ENCODE data around the gene PRKN. TPM values are rescaled to one million over a fixed set of nuclear protein-coding genes. Genes with fewer than 3 reads are reported as not detected.

Gene PRKN
- polyA plus RNA-seq, 3 donors = 8.3 to 11.0 (median 9.2) TPM

DNA sequence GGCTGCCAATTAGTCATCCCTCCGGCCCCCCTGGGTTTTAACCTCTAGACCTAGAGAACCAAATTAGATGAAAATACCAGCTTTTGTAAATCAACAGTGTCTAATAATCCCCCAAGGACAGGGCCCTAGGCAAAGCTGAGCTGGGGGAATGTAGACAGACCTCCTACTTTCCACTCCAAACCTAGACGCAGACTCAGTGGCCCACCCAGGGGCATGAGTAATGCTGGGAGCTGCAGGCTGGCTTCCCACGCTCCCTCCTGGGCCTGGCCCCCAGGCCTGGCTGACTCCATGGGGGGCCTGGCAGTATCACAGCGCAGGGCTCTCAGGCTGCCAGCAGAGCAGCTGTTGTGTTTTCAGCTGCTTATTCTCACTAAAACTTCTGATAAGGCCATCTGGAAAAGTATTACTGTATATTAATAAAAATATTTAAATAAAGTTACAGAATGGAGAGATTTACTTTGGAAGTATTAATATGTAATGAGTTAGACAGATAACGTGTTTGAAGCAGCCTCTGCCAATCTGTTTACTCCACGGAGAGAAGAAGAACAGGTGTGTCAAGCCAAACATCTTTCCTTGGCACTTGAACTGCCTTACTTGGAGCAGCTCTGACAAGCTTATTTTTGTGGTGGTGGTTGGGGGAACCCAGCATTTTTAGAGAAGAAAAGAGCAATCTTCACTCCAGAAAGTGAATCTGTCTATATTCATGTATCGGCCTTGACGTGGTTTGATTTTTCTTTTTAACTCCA is 1309.7 kb downstream of the PRKN start:
- no peak for DNase-seq (ENCODE audit: low read depth in 3 of 3, low spot score in 2 of 3)

DNA sequence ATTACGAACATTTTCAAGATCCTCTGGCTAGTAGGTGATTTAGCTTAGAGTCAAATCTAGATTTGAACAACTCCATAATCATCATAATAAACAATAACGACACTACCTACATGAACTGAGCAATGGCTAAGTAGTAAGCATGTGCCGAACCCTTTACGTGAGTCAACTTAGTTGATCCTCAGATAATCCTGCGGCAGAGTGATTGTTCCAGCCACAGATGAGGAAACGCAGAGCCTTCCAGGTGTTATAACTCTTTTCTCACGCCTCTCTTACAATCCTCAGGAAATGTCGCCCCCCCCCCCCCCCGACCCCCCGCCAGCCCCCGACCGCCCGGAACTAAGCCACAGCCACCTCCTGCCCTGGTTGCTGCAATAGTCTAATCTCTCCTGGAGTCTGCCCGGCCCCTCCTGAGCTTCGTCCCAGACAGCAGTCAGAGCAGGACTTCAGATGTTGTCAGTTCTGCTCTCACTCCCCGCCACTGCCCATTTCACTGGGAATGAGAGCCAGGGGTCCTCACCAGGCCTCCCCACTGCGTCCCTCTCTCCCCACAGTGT is 1312.2 kb downstream of the PRKN start:
- no peak for DNase-seq (ENCODE audit: low read depth in 3 of 3, low spot score in 2 of 3)

DNA sequence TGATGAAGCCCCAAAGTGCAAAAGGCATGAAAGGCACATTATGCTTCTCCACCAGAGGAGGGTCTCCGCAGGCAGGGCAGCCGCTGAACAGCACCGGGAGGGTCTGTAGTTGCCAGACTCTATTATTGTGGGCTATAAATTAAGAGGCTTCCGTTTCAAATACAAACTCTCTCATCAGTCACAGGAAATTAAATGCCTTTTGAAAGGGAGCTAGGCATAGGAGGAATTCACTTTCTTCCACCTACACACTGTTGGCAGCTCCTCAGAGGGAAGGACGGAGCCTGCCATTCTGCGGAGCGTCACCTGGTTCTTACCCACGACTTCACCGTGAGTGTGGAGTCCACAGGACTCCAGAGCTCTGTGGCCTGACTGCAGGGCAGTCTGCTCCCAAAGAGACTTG is 1312.9 kb downstream of the PRKN start:
- DNase-seq (ENCODE audit: low read depth in 3 of 3, low spot score in 2 of 3) = no peak

DNA sequence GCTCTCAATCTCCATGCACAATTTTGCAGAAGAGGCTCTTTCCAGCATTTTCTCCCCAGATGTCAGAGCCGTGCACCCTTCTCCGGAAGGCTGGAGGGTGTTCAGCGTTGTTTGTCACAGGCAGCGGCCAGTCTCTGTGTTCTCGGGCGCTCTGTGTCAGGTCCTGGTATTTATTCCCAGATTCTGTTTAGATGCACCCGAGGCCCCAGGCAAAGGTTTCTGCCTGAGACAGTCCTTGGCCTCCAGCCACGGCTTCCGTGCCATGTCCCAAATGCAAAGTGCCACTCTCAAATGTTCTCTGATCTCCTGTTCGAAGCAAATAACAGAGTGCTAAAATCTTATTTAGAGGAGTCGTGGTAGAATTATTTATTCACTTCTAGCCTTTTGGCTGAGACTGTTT is 1313.4 kb downstream of the PRKN start:
- DNase-seq (ENCODE audit: low read depth in 3 of 3, low spot score in 2 of 3) = no peak

DNA sequence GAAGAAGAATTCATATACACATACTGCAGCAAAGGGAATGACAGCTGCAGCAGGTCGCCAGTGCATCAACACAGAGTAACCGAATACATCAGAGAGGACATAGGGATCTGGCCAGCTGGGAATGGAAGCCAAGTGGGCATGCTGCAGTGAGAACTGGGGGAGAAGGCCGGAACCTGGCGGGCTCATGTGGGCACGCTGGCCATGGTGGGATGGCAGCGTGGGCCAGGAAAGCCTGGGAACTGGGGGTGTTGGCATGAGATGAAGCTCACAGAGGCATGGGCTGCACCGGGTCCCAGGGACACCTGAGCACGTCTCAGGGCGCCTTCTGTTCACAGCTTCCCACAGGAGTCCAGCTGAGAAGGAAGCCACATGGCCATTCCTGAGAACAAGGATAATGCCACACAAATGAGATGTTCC is 1314.2 kb downstream of the PRKN start:
- DNase-seq (ENCODE audit: low read depth in 3 of 3, low spot score in 2 of 3) = no peak

DNA sequence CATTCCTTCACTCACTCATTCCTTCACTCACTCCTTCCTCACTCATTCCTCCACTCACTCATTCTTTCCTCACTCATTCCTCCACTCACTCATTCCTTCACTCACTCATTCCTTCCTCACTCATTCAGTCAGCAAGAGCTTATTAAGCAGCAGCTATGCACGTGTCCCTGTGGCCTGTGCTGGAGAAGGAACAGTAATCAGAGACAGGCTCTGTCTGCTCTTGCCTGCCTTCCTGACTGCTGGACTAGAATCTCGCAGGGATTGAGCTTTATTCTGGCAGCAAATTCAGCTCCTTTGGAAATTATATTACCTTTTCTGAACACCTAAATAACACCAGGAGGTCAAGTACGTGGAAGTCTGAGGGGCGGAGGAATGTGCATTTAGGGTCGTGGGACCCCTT is 1314.8 kb downstream of the PRKN start:
- no peak for DNase-seq (ENCODE audit: low read depth in 3 of 3, low spot score in 2 of 3)

DNA sequence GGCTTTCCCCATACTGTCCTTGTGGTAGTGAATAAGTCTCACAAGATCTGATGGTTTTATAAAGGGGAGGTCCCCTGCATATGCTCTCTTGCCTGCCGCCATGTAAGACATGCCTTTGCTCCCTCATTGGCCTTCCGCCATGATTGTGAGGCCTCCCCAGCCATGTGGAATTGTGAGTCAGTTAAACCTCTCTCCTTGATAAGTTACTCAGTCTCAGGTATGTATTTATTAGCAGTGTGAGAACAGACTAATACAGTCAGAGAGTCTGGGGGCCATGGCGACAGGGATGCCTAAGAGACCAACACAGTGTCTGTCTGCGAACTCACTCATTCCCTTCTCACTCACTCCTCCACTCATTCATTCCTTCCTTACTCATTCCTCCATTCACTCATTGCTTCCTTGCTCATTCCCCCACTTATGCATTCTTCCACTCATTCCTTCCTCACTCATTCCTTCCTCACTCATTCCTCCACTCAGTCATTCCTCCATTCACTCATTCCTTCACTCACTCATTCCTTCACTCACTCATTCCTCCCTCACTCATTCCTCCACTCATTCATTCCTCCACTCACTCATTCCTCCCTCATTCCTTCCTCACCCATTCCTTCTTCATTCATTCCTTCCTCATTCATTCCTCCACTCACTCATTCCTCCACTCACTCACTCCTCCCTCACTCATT is 1316.2 kb downstream of the PRKN start:
- DNase-seq (ENCODE audit: low read depth in 3 of 3, low spot score in 2 of 3) = no peak

DNA sequence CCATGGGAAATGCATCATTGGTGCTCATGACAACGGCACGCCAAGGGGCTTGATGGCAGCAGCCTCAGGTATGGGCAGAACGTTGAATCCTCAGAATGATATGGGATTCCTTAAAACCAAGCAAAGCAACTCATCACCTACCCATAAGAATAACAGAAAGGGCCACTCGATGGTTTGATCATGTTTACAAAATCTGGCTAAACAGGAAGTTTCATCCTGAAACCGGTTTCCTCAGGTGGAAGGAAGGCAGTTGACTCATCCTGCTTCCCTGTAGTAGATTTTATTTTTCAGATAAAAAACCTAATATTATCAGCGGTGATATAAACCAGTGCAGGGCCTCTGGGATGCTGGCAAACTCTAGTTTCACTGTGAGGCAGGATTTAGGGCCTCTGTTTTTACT is 1316.8 kb downstream of the PRKN start:
- DNase-seq (ENCODE audit: low read depth in 3 of 3, low spot score in 2 of 3) = no peak

DNA sequence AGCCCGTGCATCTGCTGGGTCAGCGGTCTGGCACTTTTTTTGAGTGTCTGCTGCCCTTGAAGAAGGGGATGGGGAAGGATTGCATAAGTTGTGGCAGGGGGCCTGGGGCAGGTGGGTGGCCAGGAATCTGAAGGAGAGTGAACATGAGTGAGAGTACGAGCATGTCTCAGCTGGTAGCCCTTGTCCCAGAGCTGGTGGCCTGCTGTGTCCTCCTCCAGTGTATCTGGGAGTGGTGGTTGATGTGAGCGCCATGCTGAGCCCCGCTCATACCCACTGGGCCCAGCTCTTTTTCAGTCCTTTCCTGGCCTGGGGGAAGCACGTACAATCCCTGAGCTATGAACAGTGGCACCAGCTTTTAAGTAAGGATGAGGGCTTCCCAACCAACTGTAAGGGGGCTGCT is 1317.5 kb downstream of the PRKN start:
- DNase-seq (ENCODE audit: low read depth in 3 of 3, low spot score in 2 of 3) = no peak

DNA sequence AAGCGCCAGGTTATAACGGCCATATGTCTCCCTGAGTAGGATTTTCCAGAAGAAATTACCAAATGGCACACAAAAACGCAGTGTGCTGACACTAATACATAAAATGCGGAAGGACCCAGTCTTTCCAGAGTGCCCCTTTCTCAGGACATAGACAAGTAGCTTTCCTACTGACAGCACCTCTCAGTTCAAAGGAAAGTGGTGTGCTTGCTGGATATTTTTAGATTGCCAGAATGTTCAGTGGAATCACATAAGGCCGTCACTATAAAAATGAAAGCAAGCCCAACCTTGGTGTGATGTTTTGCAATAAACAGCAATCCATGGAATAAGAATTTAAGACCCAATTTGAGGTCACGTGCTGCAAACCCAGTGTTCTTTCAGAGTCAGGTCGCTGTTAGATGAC is 1318.2 kb downstream of the PRKN start:
- DNase-seq (ENCODE audit: low read depth in 3 of 3, low spot score in 2 of 3) = no peak

DNA sequence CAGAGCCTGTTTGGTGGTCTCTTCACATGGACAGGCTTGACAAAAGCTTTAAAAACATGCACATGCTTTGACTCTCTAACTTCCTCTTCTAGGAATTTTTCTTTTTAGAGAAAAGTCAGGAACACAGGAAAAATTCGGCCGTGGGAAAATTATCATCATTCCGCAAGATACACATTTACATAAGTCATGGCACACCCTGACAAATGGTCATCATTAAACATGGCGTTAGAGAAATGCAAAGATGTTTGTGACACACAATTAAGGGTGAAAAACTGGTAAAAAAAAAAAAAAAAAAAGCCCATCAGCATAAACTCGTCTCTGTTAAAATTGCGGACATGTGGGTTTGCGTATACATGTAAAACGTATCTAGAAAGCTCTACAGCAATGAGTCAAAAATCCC is 1319.5 kb downstream of the PRKN start:
- DNase-seq (ENCODE audit: low read depth in 3 of 3, low spot score in 2 of 3) = no peak

DNA sequence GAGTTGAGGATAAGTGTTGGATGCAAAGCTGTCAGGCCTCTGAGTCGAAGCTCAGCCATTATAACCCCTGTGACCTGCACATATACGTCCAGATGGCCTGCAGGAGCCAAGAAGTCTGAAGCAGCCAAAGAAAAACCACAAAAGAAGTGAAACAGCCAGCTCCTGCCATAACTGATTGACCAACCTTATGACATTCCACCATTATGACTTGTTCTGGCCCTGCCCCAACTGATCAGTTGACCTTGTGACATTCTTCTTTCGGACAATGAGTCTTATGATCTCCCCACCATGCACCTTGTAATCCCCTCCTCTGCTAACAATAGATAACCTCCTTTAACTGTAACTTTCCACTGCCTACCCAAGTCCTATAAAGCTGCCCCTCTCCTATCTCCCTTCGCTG is 1320.0 kb downstream of the PRKN start:
- DNase-seq (ENCODE audit: low read depth in 3 of 3, low spot score in 2 of 3) = no peak

DNA sequence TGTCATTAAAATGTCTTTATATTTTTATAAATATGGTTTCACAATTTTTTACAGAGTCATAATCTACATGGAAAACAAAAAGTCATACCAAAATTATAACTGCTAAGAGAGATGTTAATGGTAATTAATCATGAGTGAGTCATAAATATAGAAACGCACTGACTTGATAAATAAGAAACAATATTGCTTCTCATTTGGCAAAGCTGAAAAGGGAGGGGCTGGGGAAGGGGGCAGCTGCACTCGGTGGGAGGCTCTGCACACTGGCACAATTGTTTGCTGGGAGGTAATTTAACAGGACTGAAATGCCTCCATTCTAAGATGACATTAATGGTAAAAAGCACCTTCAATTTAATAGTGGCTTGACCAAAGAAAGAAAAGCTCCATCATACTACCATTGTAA is 1320.5 kb downstream of the PRKN start:
- DNase-seq (ENCODE audit: low read depth in 3 of 3, low spot score in 2 of 3) = no peak

DNA sequence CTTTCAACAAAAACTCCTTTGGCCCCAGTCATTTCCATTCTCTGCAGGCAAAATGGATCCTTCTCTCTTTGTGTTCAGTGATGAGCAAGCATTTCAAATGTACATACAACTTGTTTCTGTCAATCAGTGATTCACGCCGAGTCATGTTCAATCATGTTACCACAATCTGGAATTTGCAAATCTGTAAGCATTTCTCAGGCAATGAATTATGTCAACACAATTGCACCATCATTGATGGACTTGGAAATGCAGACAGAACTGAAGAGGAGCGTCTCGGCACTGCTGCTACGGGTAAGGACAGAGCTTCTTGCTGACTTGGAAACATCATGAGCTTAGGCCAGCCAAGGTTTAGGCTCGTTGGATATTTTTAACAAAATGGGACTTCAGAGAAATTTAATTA is 1320.9 kb downstream of the PRKN start:
- no peak for DNase-seq (ENCODE audit: low read depth in 3 of 3, low spot score in 2 of 3)

DNA sequence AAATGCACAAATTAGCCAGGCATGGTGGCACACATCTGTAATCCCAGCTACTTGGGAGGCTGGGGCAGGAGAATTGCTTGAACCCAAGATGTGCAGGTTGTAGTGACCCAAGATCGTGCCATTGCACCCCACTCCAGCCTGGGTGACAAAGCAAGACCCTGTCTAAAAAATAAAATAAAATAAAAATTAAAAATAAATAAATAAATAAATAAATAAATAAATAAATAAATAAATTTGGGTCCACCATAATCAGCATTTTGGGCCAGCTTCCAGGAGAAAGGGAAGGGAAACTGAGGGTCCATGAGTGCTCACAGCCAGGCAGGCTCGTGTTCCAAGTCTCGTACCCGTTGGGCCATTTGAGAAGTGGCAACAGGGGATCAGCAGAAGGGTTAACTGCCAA is 1322.1 kb downstream of the PRKN start:
- no peak for DNase-seq (ENCODE audit: low read depth in 3 of 3, low spot score in 2 of 3)

DNA sequence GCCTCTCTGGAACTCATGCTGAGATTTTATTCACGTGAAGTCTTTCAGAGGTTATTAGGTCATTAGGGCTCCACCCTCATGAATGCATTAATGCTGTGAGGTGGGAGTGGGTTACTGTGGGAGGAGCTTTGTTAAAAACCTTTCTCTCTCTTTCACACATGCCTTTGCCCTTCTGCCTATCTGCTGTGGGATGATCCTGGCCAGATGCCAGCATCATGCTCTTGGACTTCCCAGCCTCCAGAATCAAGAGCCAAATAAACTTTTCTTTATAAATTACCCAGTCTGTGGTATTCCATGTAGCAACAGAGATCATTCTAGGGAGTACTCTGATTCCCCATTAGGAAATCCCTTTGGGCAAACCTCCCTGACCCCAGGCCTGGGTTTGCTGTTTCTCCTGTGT is 1323.8 kb downstream of the PRKN start:
- DNase-seq (ENCODE audit: low read depth in 3 of 3, low spot score in 2 of 3) = no peak

DNA sequence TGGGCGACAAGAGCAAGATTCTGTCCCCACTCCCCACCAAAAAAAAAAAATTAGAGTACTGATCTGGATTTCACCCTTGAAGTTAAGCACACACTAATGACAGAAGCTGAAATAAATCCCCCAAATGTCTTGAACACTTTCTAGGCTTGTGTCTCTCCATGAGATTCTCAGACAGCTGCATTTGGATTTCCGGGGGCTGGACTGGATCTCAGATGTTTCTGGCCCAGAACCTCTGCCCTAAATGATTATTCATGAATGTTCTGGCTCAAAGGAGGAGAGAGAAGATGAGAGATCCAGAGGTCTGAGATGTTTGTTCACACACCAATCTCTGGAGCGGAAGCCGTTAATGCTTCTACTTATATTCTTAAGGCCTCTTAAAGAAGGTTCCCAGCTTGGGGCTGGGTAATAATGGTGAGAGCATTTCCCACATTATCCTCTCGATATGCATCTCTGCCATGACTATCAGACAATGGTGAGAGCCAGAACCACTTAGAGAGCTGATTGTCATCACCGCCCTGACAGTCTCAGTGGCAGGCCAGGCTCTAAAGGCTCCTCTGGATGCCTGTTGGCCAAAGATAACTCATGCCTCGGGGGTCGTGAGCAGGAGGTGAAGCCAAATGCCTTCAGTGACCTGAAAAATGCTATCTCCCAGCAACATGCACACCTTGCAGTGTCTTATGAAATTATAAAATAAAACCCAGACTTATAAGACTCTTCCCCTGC is 1325.8 kb downstream of the PRKN start:
- no peak for DNase-seq (ENCODE audit: low read depth in 3 of 3, low spot score in 2 of 3)

DNA sequence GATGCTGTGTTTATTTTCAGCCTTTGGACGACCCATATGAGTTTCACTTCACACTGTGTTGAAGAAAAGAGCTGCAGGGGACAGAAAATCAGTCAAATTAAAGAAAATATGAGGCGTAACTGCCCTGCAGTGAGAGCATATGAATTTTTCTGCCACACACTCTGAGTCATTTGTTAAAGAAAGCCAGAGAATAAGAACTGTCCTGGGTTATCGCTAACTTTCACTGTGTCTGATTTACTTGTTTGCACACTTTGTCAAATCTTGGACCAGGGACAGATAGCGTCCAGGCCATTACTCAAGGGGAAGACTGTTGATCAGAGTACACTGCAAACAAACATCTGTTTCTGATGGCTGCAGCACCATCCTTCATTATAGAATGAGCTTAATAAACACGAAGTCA is 1326.9 kb downstream of the PRKN start:
- DNase-seq (ENCODE audit: low read depth in 3 of 3, low spot score in 2 of 3) = no peak

DNA sequence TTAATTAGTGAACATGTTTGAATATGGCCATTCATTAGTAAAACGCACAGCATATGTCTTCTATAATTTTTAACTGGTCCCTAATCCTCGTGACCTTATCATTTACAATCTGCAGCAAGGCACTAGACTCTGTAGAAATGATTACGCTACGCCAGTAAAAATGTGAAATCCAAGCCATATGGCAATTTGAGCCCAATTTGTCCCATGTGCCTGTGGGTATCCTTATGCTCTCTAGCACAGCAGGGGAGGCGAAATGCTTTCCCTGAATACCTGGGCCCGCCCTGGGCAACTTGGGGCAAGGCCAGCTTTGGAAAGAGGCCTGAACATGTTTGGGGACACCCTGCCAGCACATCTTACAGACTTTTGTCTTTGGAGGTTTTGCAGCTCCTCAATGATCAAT is 1331.0 kb downstream of the PRKN start:
- DNase-seq (ENCODE audit: low read depth in 3 of 3, low spot score in 2 of 3) = no peak

DNA sequence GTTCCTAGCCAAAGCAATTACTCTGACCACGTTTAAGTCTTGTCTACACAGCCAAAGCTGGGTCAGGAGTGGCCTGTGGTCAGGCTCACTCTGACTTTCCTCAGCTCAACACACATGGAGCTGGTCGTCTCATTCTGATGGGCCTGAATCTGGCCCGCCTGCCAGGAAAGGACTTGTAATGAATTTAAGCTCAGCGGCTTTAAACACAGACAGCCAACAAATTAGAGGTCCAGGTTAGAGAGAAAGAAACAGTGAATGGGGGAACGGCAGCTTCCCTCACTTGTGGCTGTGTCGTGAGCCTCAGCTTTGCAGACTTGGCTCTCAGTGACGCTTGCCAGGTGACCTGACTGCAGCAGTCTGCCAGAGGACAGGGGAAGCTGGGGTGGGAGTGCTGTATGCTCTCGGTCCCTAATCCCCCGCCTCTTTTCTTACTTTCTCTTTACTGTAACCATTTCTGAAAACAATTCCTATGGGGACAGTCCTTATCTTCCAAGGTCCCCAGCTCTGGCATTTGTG is 1331.8 kb downstream of the PRKN start:
- no peak for DNase-seq (ENCODE audit: low read depth in 3 of 3, low spot score in 2 of 3)

DNA sequence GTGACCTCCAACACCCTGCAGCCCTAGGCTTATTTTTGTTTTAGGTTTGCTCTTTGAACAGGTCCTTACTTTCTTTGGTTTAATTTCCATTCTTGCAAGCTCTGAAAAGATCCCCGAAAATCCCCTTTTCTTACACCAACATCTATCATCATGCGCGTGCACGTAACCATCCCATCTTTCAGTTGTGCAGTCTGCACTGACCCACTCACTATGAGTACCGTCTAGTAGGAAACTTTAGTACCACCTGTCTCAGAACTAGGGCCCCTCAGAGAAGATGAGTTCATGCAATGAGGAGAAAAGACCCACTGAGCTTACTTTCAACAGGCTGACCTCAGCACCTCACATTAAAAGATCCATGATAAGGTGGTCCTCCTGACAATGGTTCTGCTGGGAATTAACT is 1333.1 kb downstream of the PRKN start:
- DNase-seq (ENCODE audit: low read depth in 3 of 3, low spot score in 2 of 3) = no peak
